Liver (tissue), 9 donors: ENCODE measurements around the gene PIGM. TPM values are rescaled to one million over a fixed set of nuclear protein-coding genes. Genes with fewer than 3 reads are reported as not detected.

Source experiments
- DNase-seq: peaks from one replicate; pipeline ENCODE4 v3.0.0-alpha.2; 2017; ENCODE audit warnings: low spot score
- H3K27ac ChIP-seq, 2 donors: one replicate each; pipeline ENCODE4 v1.7.0; 2013; ENCODE audit warnings: inconsistent platforms in 2 of 2, low read length in 2 of 2, control low read depth in 1 of 2, low read depth in 1 of 2, mild to moderate bottlenecking in 1 of 2
- H3K27me3 ChIP-seq, 4 donors: one replicate each; pipeline versions ENCODE4 v1.6.1 to v1.7.0; 2013; ENCODE audit warnings: low read length in 3 of 4, inconsistent platforms in 1 of 4, mild to moderate bottlenecking in 1 of 4, moderate library complexity in 1 of 4; ENCODE audit not compliant: control insufficient read depth in 4 of 4, insufficient read depth in 4 of 4
- H3K36me3 ChIP-seq, 4 donors: one replicate each; pipeline versions ENCODE4 v1.6.1 to v1.7.0; 2013; ENCODE audit warnings: low read length in 3 of 4, mild to moderate bottlenecking in 3 of 4, low read depth in 1 of 4, moderate library complexity in 1 of 4; ENCODE audit not compliant: control insufficient read depth in 4 of 4, insufficient read depth in 3 of 4
- H3K4me1 ChIP-seq, 4 donors: one replicate each; pipeline versions ENCODE4 v1.6.1 to v1.7.0; 2013; ENCODE audit warnings: low read length in 3 of 4, mild to moderate bottlenecking in 3 of 4, moderate library complexity in 1 of 4; ENCODE audit not compliant: control insufficient read depth in 4 of 4, insufficient read depth in 4 of 4
- H3K4me3 ChIP-seq, 3 donors: one replicate each; pipeline versions ENCODE4 v1.6.1 to v1.7.0; 2013; ENCODE audit warnings: low read length in 3 of 3, control low read depth in 1 of 3, low read depth in 1 of 3, mild to moderate bottlenecking in 1 of 3
- H3K9ac ChIP-seq, 2 donors: one replicate each; pipeline ENCODE4 v1.7.0; 2013; ENCODE audit warnings: low read length in 2 of 2, mild to moderate bottlenecking in 2 of 2, moderate library complexity in 2 of 2, control low read depth in 1 of 2, low read depth in 1 of 2
- H3K9me3 ChIP-seq, 4 donors: one replicate each; pipeline versions ENCODE4 v1.6.1 to v1.7.0; 2013; ENCODE audit warnings: low read length in 3 of 4; ENCODE audit not compliant: control insufficient read depth in 4 of 4
- CTCF ChIP-seq: fragments of 150-350 bp; IDR thresholded peaks from 2 replicates; pipeline ENCODE4 v1.5.1; 2017; ENCODE audit warnings: improper control_type of control experiment, low read depth, low read length; ENCODE audit not compliant: missing input control
- EGR1 ChIP-seq, 2 donors: IDR thresholded peaks; 2 replicates each; pipeline ENCODE4 v1.6.1; 2016 to 2018; ENCODE audit warnings: antibody characterized with exemption in 2 of 2, low read depth in 2 of 2
- FOXA1 ChIP-seq: IDR thresholded peaks from 2 replicates; pipeline ENCODE4 v1.6.1; 2016; ENCODE audit warnings: antibody characterized with exemption
- FOXA2 ChIP-seq: IDR thresholded peaks from 2 replicates; pipeline ENCODE4 v1.6.1; 2016; ENCODE audit warnings: antibody characterized with exemption
- HNF4A ChIP-seq, 2 donors: conservative IDR thresholded peaks; 2 replicates each; pipeline ENCODE4 v1.6.1; 2016; ENCODE audit warnings: antibody characterized with exemption in 2 of 2, mild to moderate bottlenecking in 2 of 2
- HNF4G ChIP-seq: IDR thresholded peaks from 2 replicates; pipeline ENCODE4 v1.6.1; 2016; ENCODE audit warnings: antibody characterized with exemption
- JUND ChIP-seq, 2 donors: IDR thresholded peaks; 2 replicates each; pipeline ENCODE4 v1.6.1; 2016; ENCODE audit warnings: antibody characterized with exemption in 2 of 2
- RAD21 ChIP-seq, 2 donors: IDR thresholded peaks; 2 replicates each; pipeline ENCODE4 v1.6.1; 2016; ENCODE audit warnings: antibody characterized with exemption in 2 of 2, mild to moderate bottlenecking in 2 of 2
- SP1 ChIP-seq: IDR thresholded peaks from 2 replicates; pipeline ENCODE4 v1.6.1; 2018; ENCODE audit warnings: antibody characterized with exemption, mild to moderate bottlenecking
- TAF1 ChIP-seq: conservative IDR thresholded peaks from 2 replicates; pipeline ENCODE4 v1.6.1; 2016; ENCODE audit warnings: antibody characterized with exemption, mild to moderate bottlenecking
- YY1 ChIP-seq: IDR thresholded peaks from 2 replicates; pipeline ENCODE4 v1.6.1; 2016; ENCODE audit warnings: antibody characterized with exemption, mild to moderate bottlenecking
- WGBS: extraction: QIAGEN DNeasy Blood & Tissue Kit; methylation state at CpG from one replicate; pipeline ENCODE4 v1.1.7; 2013; 5-methylcytosine and 5-hydroxymethylcytosine counted together
- polyA plus RNA-seq, 2 donors: library from polyadenylated mRNA; stranded (reverse) in 1 of 2; unstranded in 1 of 2; fragments of 200-250 nt in 1 of 2; fragments of >200 nt in 1 of 2; fragmentation: Nextera tagmentation in 1 of 2; extraction: Ambion mirVana in 1 of 2; gene quantifications; one replicate each; pipeline versions ENCODE4 v1.2.1 to v1.2.3, GENCODE V29; 2013 to 2015
- total RNA-seq, 2 donors: library from RNA; depleted of rRNA; stranded (reverse); fragments of >200 nt; gene quantifications; one replicate each; pipeline ENCODE4 v1.2.3, GENCODE V29; 2014
- TF ChIP-seq, protein P1 (sequence below): IDR thresholded peaks from 2 replicates; pipeline ENCODE4 v1.6.1; 2016; ENCODE audit warnings: antibody characterized with exemption
- TF ChIP-seq, protein P2 (sequence below): IDR thresholded peaks from 2 replicates; pipeline ENCODE4 v1.6.1; 2016; ENCODE audit warnings: antibody characterized with exemption, mild to moderate bottlenecking
- TF ChIP-seq, protein P3 (sequence below): IDR thresholded peaks from 2 replicates; pipeline ENCODE4 v1.6.1; 2016; ENCODE audit warnings: antibody characterized with exemption
- donor health status: healthy.
- donor health status: healthy.
- donor health status: healthy.
- donor health status: healthy.
- donor health status: healthy.

Gene PIGM
- total and polyA plus RNA-seq, 4 donors, result 2.9 to 4.2 (median 3.6) TPM

DNA sequence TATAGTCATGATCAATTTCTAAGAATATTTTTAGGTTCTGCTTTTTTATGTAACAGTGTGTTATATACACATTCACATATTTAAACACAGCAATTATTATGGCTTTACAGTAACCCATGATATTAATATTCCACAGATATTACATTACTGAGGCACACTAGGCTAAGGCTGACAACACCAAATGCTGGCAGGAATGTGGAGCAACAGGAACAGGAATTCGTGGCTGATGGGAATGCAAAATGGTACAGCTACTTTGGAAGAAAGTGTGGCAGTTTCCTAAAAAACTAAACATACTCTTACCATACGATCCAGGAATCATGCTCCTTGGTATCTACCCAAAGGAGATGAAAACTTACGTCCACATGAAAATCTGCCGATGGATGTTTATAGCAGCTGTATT, 47.7 kb upstream of the PIGM start (continued):
- TF ChIP-seq RAD21 (IDR thresholded peaks at IDR 0.05), result no peak
- TF ChIP-seq EGR1 (IDR thresholded peaks at IDR 0.05; ENCODE audit: low read depth in 2 of 2), result no peak
- TF ChIP-seq HNF4G, result no peak

- Histone ChIP-seq H3K27me3 (peaks cover 0 to 8% (median 3%) of the 10 kb centered on the region in 4 donors), H3K9ac (no peak overlapping the region)
- WGBS, result 21% methylated on average over 8 of the region's 8 CpGs
These were observed 46.9 kb upstream of the PIGM start for GRCh38 chr1:160078512-160079195.

GRCh38 chr1:160077486-160077885, 45.7 kb upstream of the PIGM start:
- H3K9me3 ChIP-seq, result no peaks in the 10 kb centered on the region
- no peak for DNase-seq
- no peak overlapping the region for H3K27ac ChIP-seq
- H3K27me3 ChIP-seq, result peaks cover 0 to 5% (median 2%) of the 10 kb centered on the region in 4 donors
- H3K4me1 ChIP-seq, result no peaks in the 10 kb centered on the region
- no peak overlapping the region for H3K9ac ChIP-seq
- H3K4me3 ChIP-seq, result no peak overlapping the region
- no peaks in the 10 kb centered on the region for H3K36me3 ChIP-seq
- TF ChIP-seq SP1 (no peak), YY1 (no peak), JUND (IDR thresholded peaks at IDR 0.05) (no peak), RAD21 (IDR thresholded peaks at IDR 0.05) (no peak), HNF4G (no peak), HNF4A (conservative IDR thresholded peaks at IDR 0.05) (no peak), FOXA1 (no peak), TAF1 (no peak)
- TF ChIP-seq, protein P1, sequence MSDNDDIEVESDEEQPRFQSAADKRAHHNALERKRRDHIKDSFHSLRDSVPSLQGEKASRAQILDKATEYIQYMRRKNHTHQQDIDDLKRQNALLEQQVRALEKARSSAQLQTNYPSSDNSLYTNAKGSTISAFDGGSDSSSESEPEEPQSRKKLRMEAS, result no peak
- TF ChIP-seq, protein P2, sequence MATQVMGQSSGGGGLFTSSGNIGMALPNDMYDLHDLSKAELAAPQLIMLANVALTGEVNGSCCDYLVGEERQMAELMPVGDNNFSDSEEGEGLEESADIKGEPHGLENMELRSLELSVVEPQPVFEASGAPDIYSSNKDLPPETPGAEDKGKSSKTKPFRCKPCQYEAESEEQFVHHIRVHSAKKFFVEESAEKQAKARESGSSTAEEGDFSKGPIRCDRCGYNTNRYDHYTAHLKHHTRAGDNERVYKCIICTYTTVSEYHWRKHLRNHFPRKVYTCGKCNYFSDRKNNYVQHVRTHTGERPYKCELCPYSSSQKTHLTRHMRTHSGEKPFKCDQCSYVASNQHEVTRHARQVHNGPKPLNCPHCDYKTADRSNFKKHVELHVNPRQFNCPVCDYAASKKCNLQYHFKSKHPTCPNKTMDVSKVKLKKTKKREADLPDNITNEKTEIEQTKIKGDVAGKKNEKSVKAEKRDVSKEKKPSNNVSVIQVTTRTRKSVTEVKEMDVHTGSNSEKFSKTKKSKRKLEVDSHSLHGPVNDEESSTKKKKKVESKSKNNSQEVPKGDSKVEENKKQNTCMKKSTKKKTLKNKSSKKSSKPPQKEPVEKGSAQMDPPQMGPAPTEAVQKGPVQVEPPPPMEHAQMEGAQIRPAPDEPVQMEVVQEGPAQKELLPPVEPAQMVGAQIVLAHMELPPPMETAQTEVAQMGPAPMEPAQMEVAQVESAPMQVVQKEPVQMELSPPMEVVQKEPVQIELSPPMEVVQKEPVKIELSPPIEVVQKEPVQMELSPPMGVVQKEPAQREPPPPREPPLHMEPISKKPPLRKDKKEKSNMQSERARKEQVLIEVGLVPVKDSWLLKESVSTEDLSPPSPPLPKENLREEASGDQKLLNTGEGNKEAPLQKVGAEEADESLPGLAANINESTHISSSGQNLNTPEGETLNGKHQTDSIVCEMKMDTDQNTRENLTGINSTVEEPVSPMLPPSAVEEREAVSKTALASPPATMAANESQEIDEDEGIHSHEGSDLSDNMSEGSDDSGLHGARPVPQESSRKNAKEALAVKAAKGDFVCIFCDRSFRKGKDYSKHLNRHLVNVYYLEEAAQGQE, result no peak

More at GRCh38 chr1:160078512-160079195, 46.9 kb upstream of the PIGM start:
- H3K4me1 ChIP-seq, result peaks cover 0 to under 1% (median under 1%) of the 10 kb centered on the region in 4 donors
- H3K36me3 ChIP-seq, result no peaks in the 10 kb centered on the region
- peak; percentile 62 for DNase-seq
- H3K27ac ChIP-seq, result no peak overlapping the region
- no peaks in the 10 kb centered on the region for H3K9me3 ChIP-seq
- H3K4me3 ChIP-seq, result no peak overlapping the region
- TF ChIP-seq FOXA1 (no peak), JUND (IDR thresholded peaks at IDR 0.05) (no peak), CTCF (peak; percentile 54), RAD21 (IDR thresholded peaks at IDR 0.05) (peak; percentile 61 to 78), FOXA2 (no peak), HNF4G (no peak)
- TF ChIP-seq, protein P3, sequence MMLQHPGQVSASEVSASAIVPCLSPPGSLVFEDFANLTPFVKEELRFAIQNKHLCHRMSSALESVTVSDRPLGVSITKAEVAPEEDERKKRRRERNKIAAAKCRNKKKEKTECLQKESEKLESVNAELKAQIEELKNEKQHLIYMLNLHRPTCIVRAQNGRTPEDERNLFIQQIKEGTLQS, result no peak
- TF ChIP-seq, protein P2, result no peak
